Activated B cell treated with CpG ODN at 0.5 μM for 24 hours (primary cell): Measurements from ENCODE around the gene SARNP. TPM values are rescaled to one million over a fixed set of nuclear protein-coding genes. Genes with fewer than 3 reads are reported as not detected.

Experiments used
- ATAC-seq: fragments of 200-7000 bp; cut with Tn5 transposase; one replicate; pipeline ENCODE4 v1.10.0; 2021; ENCODE audit warnings: low read depth, mild to moderate bottlenecking, moderate library complexity
- CTCF ChIA-PET: fragments of 350-600 bp; sonication (Branson Sonifier 250); formaldehyde crosslinking; loops from one replicate; lab custom pipeline; 2021; ENCODE audit warnings: antibody characterized with exemption; lab: Charles Lee
- POLR2A ChIA-PET: fragments of 350-600 bp; sonication (Branson Sonifier 250); formaldehyde crosslinking; loops from one replicate; lab custom pipeline; 2021; ENCODE audit warnings: antibody characterized with exemption; lab: Charles Lee
- DNase-seq: peaks from one replicate; pipeline ENCODE4 v3.0.0; 2022
- H3K27ac Mint-ChIP-seq: one replicate; pipeline ENCODE4 v1.8.0; 2020; ENCODE audit warnings: mixed read lengths
- H3K27me3 Mint-ChIP-seq: one replicate; pipeline ENCODE4 v1.8.0; 2021; ENCODE audit warnings: mixed read lengths
- H3K36me3 Mint-ChIP-seq: one replicate; pipeline ENCODE4 v1.8.0; 2021; ENCODE audit warnings: low read depth, mixed read lengths
- H3K4me1 Mint-ChIP-seq: one replicate; pipeline ENCODE4 v1.8.0; 2021; ENCODE audit warnings: mixed read lengths
- H3K4me3 Mint-ChIP-seq: one replicate; pipeline ENCODE4 v1.8.0; 2020; ENCODE audit warnings: mild to moderate bottlenecking, mixed read lengths
- H3K9me3 Mint-ChIP-seq: one replicate; pipeline ENCODE4 v1.8.0; 2020; ENCODE audit warnings: mixed read lengths
- intact Hi-C: fragments of 100-400 bp; cut with micrococcal nuclease; formaldehyde crosslinking; loops from one replicate; pipeline ENCODE4 v1.15.1; 2024
- total RNA-seq: library from RNA; stranded (reverse); gene quantifications from 2 replicates; pipeline ENCODE4 v1.2.3, GENCODE V29; 2022
- TF ChIP-seq, protein P1 (sequence below): fragments of 200-600 bp; IDR thresholded peaks from one replicate; pipeline ENCODE4 v1.8.0; 2022; ENCODE audit warnings: antibody characterized with exemption, mild to moderate bottlenecking

SARNP gene
- total RNA-seq, 1 donor from 2014 or later, result 53.6 TPM

DNA sequence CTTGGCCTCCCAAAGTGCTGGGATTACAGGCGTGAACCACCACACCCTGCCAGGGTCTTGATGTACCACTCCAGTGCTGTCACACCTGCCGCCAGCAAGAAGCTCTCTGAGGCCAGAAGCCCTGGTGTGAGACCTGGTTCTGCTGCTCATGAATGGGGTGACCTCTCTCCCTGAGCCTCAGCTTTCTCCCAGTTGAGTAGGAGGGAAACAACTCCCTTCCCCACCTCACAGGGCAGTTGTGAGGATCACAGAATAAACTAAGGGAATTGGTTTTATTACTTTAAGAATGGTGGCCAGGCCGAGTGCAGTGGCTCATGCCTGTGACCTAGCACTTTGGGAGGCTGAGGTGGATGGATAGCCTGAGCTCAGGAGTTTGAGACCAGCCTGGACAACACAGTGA lies 82.9 kb downstream of the SARNP start:
- no peak overlapping the region for H3K4me3 Mint-ChIP-seq
- no peak for ATAC-seq
- intact Hi-C loops, result no loop called here
- ChIA-PET POLR2A (interaction anchor here (0.6 kb wide), 1 partner anchor 52 kb away, joined by 4 read pairs; no protein-coding TSS in a partner anchor), CTCF (interaction anchor here (5.0 kb wide), 1 partner anchor 11 kb away, joined by 51 read pairs; no protein-coding TSS in a partner anchor)
- no peak for DNase-seq
- H3K4me1 Mint-ChIP-seq, result peaks cover 32% of the 10 kb centered on the region
- no peaks in the 10 kb centered on the region for H3K27me3 Mint-ChIP-seq
- no peaks in the 10 kb centered on the region for H3K36me3 Mint-ChIP-seq
- TF ChIP-seq, protein P1, sequence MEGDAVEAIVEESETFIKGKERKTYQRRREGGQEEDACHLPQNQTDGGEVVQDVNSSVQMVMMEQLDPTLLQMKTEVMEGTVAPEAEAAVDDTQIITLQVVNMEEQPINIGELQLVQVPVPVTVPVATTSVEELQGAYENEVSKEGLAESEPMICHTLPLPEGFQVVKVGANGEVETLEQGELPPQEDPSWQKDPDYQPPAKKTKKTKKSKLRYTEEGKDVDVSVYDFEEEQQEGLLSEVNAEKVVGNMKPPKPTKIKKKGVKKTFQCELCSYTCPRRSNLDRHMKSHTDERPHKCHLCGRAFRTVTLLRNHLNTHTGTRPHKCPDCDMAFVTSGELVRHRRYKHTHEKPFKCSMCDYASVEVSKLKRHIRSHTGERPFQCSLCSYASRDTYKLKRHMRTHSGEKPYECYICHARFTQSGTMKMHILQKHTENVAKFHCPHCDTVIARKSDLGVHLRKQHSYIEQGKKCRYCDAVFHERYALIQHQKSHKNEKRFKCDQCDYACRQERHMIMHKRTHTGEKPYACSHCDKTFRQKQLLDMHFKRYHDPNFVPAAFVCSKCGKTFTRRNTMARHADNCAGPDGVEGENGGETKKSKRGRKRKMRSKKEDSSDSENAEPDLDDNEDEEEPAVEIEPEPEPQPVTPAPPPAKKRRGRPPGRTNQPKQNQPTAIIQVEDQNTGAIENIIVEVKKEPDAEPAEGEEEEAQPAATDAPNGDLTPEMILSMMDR, result no peak
- no peak overlapping the region for H3K27ac Mint-ChIP-seq
- no peaks in the 10 kb centered on the region for H3K9me3 Mint-ChIP-seq

DNA sequence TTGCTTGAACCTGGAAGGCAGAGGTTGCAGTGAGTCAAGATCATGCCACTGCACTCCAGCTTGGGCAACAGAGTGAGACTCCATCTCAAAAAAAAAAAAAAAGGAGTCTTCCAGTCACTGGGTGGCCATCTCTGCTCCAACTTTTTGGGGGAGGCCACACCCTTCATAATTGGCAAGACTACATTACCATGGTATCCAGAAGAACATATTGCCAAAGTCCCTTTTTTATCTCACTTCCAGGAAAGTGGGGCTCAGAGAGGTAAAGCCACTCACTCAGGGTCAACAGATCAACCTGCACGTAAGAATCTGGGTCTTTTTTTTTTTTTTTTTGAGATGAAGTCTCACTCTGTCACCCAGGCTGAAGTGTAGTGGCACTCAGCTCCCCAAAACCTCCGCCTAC lies 83.7 kb downstream of the SARNP start:
- Mint-ChIP-seq H3K4me1 (peaks cover 33% of the 10 kb centered on the region), H3K27ac (no peak overlapping the region), H3K36me3 (no peaks in the 10 kb centered on the region), H3K9me3 (no peaks in the 10 kb centered on the region), H3K27me3 (no peaks in the 10 kb centered on the region), H3K4me3 (no peak overlapping the region)
- POLR2A ChIA-PET, result interaction anchor here (0.7 kb wide), 1 partner anchor 193 kb away, joined by 5 read pairs; no protein-coding TSS in a partner anchor
- TF ChIP-seq, protein P1, result no peak
- CTCF ChIA-PET, result interaction anchor here (0.7 kb wide), 1 partner anchor 200 kb away, joined by 4 read pairs; no protein-coding TSS in a partner anchor
- no peak for DNase-seq
- intact Hi-C loops, result no loop called here
- no peak for ATAC-seq

- H3K36me3 Mint-ChIP-seq, result no peaks in the 10 kb centered on the region
- DNase-seq (no peak), ATAC-seq (no peak)
- H3K9me3 Mint-ChIP-seq, result no peaks in the 10 kb centered on the region
- H3K4me1 Mint-ChIP-seq, result peaks cover 28% of the 10 kb centered on the region
- no peak overlapping the region for H3K4me3 Mint-ChIP-seq
- TF ChIP-seq, protein P1, result no peak
- ChIA-PET POLR2A (interaction anchor here (0.7 kb wide), 1 partner anchor 194 kb away, joined by 5 read pairs; no protein-coding TSS in a partner anchor), CTCF (no interaction called here)
- H3K27me3 Mint-ChIP-seq, result no peaks in the 10 kb centered on the region
- no peak overlapping the region for H3K27ac Mint-ChIP-seq
- intact Hi-C loops, result no loop called here
Measured at GRCh38 chr12:55733021-55733555, 84.4 kb downstream of the SARNP start.

DNA sequence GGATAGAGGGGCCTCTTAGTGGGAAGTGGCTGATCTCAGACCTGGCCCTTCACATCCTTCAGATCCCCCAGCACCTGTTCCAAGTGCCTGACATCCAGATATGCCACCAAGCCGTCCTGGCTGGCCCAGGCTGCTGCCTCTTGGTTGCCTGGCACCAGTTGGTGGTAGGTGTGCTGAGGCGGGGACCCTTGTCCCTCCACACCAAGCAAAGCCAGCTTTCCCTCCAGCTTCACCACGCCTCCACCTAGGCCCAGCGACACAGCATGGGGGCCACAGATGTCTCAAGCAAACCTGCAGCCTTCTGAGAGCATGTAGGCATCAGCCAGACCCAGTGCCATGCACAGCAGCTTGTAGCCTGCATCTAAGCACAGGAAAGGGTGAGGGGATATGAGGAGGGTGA lies 85.2 kb downstream of the SARNP start:
- ATAC-seq (no peak), DNase-seq (no peak)
- TF ChIP-seq, protein P1, result no peak
- H3K9me3 Mint-ChIP-seq, result no peaks in the 10 kb centered on the region
- H3K27ac Mint-ChIP-seq, result no peak overlapping the region
- intact Hi-C loops, result no loop called here
- no peaks in the 10 kb centered on the region for H3K27me3 Mint-ChIP-seq
- H3K36me3 Mint-ChIP-seq, result peaks cover 2% of the 10 kb centered on the region
- H3K4me3 Mint-ChIP-seq, result no peak overlapping the region
- H3K4me1 Mint-ChIP-seq, result peaks cover 28% of the 10 kb centered on the region
- ChIA-PET CTCF (no interaction called here), POLR2A (no interaction called here)
